Calu3 (cell line): ENCODE results near the gene CRB2. TPM values are rescaled to one million over a fixed set of nuclear protein-coding genes. Genes with fewer than 3 reads are reported as not detected.

Experiments used
- BruUV-seq: library from RNA; stranded (reverse); fragments of 400-500 nt; replicated peaks from 2 replicates; lab custom pipeline; 2021; lab: Mats Ljungman, UMichigan
- CTCF ChIA-PET: fragments of 300-600 bp; sonication (Branson Sonifier 250); formaldehyde crosslinking; loops from one replicate; lab custom pipeline; 2022; ENCODE audit warnings: antibody characterized with exemption; lab: Charles Lee
- DNase-seq: peaks from one replicate; pipeline ENCODE4 v3.0.0; 2022
- H3K27ac Mint-ChIP-seq: one replicate; pipeline ENCODE4 v1.8.0; 2022; ENCODE audit warnings: mixed read lengths; ENCODE audit not compliant: unreplicated experiment
- H3K27me3 Mint-ChIP-seq: one replicate; pipeline ENCODE4 v1.8.0; 2022; ENCODE audit warnings: mixed read lengths; ENCODE audit not compliant: unreplicated experiment
- H3K36me3 Mint-ChIP-seq: one replicate; pipeline ENCODE4 v1.8.0; 2022; ENCODE audit warnings: mild to moderate bottlenecking, moderate library complexity, mixed read lengths; ENCODE audit not compliant: insufficient read depth, unreplicated experiment
- H3K4me1 Mint-ChIP-seq: one replicate; pipeline ENCODE4 v1.8.0; 2022; ENCODE audit warnings: mild to moderate bottlenecking, low read depth, mixed read lengths; ENCODE audit not compliant: unreplicated experiment
- H3K4me3 Mint-ChIP-seq: one replicate; pipeline ENCODE4 v1.8.0; 2022; ENCODE audit warnings: mild to moderate bottlenecking, low read depth, moderate library complexity, mixed read lengths; ENCODE audit not compliant: unreplicated experiment
- H3K9me3 Mint-ChIP-seq: one replicate; pipeline ENCODE4 v1.8.0; 2022; ENCODE audit warnings: low read depth, mixed read lengths; ENCODE audit not compliant: unreplicated experiment
- intact Hi-C: fragments of 100-400 bp; cut with micrococcal nuclease; formaldehyde crosslinking; loops from one replicate; pipeline ENCODE4 v1.10.0; 2022; ENCODE audit not compliant: unreplicated experiment
- total RNA-seq: library from RNA; stranded (reverse); gene quantifications from 2 replicates; pipeline ENCODE4 v1.2.3, GENCODE V29; 2022
- TF ChIP-seq, protein P1 (sequence below): fragments of 200-600 bp; IDR thresholded peaks from one replicate; pipeline ENCODE4 v1.8.0; 2022; ENCODE audit warnings: antibody characterized with exemption; ENCODE audit not compliant: unreplicated experiment

Gene CRB2
- total RNA-seq, 1 experiment from 2014 or later = not detected

DNA sequence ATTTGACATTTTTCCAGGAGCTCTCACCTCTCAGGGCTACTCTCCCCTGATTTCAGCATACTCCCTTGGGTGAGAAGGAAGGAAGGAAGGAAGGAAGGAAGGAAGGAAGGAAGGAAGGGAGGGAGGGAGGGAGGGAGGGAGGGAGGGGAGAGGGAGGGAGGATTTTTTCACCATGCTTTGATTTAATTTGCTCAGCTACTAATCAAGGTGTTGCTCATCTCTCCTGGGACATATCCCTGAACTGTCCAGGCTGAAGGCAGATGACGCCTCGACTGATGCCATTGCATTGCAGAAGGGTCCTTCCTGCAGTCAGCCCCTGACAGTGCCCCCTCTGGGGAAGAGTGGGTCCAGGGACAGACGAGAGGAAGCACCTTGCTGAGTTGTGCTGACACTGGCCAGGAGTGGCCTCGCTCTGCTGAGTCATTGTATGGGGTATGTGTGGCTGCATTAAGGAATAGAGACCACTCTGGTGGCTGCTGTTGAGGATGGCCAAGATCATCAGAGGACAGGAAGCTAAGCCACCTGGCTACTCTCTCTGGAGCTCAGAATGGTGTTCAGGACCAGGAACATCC lies 43.6 kb upstream of the CRB2 start:
- CTCF ChIA-PET = no interaction called here
- H3K36me3 Mint-ChIP-seq = no peaks in the 10 kb centered on the region
- TF ChIP-seq, protein P1, sequence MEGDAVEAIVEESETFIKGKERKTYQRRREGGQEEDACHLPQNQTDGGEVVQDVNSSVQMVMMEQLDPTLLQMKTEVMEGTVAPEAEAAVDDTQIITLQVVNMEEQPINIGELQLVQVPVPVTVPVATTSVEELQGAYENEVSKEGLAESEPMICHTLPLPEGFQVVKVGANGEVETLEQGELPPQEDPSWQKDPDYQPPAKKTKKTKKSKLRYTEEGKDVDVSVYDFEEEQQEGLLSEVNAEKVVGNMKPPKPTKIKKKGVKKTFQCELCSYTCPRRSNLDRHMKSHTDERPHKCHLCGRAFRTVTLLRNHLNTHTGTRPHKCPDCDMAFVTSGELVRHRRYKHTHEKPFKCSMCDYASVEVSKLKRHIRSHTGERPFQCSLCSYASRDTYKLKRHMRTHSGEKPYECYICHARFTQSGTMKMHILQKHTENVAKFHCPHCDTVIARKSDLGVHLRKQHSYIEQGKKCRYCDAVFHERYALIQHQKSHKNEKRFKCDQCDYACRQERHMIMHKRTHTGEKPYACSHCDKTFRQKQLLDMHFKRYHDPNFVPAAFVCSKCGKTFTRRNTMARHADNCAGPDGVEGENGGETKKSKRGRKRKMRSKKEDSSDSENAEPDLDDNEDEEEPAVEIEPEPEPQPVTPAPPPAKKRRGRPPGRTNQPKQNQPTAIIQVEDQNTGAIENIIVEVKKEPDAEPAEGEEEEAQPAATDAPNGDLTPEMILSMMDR = no peak
- H3K9me3 Mint-ChIP-seq = no peaks in the 10 kb centered on the region
- BruUV-seq = no TSS peak
- H3K4me3 Mint-ChIP-seq = no peak overlapping the region
- intact Hi-C loops = no loop called here
- H3K27me3 Mint-ChIP-seq = peaks cover 21% of the 10 kb centered on the region
- H3K27ac Mint-ChIP-seq = no peak overlapping the region
- DNase-seq = no peak
- no peaks in the 10 kb centered on the region for H3K4me1 Mint-ChIP-seq

DNA sequence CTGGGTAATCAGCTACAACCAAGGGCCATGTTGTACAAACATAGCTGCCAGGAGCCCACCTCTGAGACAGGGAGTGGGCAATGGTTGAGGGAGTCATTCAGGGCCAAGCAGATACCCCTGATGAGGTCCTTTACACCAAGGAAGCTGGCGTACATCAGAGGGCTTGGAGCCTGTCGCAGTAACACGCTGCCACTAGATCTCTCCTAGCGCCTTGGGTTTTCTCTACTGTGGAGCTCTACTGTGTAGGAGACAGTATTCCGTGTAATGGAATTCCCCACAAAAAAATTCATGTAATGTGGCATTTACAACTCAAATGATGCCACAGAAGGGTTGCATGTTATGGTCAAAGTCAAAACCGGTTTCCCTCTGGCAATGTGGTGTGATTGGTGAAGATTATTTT lies 41.4 kb upstream of the CRB2 start:
- Mint-ChIP-seq H3K9me3 (no peaks in the 10 kb centered on the region), H3K4me3 (no peak overlapping the region), H3K27me3 (peaks cover 25% of the 10 kb centered on the region), H3K4me1 (no peaks in the 10 kb centered on the region), H3K36me3 (no peaks in the 10 kb centered on the region), H3K27ac (no peak overlapping the region)
- TF ChIP-seq, protein P1 = no peak
- intact Hi-C loops = no loop called here
- DNase-seq = no peak
- no TSS peak for BruUV-seq
- CTCF ChIA-PET = no interaction called here

DNA sequence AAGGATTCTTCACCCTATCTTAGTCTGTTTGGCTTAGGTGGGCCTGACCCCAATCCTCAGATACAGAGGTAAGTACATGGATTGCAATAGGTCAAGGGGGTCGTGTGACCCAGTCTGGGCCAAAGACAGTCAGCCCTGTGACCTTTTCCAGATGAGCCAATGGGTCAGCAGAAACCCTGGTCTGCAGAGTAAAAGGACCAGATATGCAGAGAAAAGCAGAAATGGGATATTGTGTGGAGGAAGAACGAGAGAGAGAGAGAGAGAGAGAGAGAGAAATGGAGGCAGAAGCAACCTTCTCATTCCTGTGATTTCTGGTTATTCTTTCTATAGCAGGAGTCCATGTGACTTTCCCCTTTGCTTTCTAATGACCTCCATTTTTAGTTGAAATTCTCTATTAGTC lies 40.4 kb upstream of the CRB2 start:
- DNase-seq = no peak
- TF ChIP-seq, protein P1 = no peak
- Mint-ChIP-seq H3K4me1 (no peaks in the 10 kb centered on the region), H3K27me3 (peaks cover 35% of the 10 kb centered on the region), H3K9me3 (no peaks in the 10 kb centered on the region), H3K27ac (no peak overlapping the region), H3K36me3 (no peaks in the 10 kb centered on the region), H3K4me3 (no peak overlapping the region)
- intact Hi-C loops = no loop called here
- CTCF ChIA-PET = no interaction called here
- no TSS peak for BruUV-seq

DNA sequence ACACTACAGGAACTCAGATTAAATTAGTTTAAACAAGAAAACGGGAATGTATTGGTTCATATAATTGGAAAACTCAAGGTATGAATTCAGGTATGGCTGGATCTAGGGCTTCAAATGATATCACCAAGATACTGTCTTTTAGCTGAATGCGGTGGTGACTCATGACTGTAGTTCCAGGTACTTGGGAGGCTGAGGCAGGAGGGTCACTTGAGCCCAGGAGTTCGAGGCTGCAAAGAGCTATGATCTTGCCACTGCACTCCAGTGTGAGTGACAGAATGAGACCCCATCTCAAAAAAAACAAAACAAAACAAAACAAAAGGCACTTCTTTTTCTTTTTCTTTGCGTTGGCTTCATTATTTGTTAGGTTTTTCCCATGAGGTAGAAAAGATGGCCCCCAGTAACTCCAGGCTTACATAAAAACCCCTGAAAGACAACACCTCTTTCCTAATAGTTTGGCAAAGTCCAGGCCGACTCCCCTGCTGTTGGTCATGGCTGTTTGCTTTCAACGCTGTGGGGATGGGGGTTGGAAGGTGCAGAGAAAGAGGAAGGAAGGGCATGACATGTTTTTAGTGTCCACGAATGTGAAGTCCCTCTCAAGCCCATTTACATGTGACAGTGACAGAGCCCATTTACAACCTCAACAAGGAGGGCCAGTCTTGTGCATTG lies 39.8 kb upstream of the CRB2 start:
- TF ChIP-seq, protein P1 = no peak
- no peaks in the 10 kb centered on the region for H3K9me3 Mint-ChIP-seq
- H3K4me1 Mint-ChIP-seq = no peaks in the 10 kb centered on the region
- H3K27me3 Mint-ChIP-seq = peaks cover 35% of the 10 kb centered on the region
- no peak overlapping the region for H3K4me3 Mint-ChIP-seq
- DNase-seq = no peak
- no TSS peak for BruUV-seq
- H3K36me3 Mint-ChIP-seq = no peaks in the 10 kb centered on the region
- CTCF ChIA-PET = no interaction called here
- intact Hi-C loops = no loop called here
- no peak overlapping the region for H3K27ac Mint-ChIP-seq
